ENCODE results near the gene RABGAP1L. TPM values are rescaled to one million over a fixed set of nuclear protein-coding genes. Genes with fewer than 3 reads are reported as not detected.

Gene RABGAP1L
- total RNA-seq, 1 experiment from 2014 or later: 76.9 TPM

GRCh38 chr1:174425121-174425520 is 265.8 kb downstream of the RABGAP1L start:
- CTCF ChIA-PET: no interaction called here
- no peak for TF ChIP-seq E2F5 (CRISPR knock-in tag; IDR thresholded peaks at IDR 0.05)
- TF ChIP-seq, protein P1, sequence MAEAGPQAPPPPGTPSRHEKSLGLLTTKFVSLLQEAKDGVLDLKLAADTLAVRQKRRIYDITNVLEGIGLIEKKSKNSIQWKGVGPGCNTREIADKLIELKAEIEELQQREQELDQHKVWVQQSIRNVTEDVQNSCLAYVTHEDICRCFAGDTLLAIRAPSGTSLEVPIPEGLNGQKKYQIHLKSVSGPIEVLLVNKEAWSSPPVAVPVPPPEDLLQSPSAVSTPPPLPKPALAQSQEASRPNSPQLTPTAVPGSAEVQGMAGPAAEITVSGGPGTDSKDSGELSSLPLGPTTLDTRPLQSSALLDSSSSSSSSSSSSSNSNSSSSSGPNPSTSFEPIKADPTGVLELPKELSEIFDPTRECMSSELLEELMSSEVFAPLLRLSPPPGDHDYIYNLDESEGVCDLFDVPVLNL (CRISPR knock-in tag; IDR thresholded peaks at IDR 0.05; ENCODE audit: borderline replicate concordance, low read depth): no peak
- TF ChIP-seq ZNF396 (CRISPR knock-in tag; IDR thresholded peaks at IDR 0.05; ENCODE audit: borderline replicate concordance): no peak
- no peak for TF ChIP-seq RORB (CRISPR knock-in tag; IDR thresholded peaks at IDR 0.05)
- no peak for TF ChIP-seq ZNF416 (CRISPR knock-in tag; IDR thresholded peaks at IDR 0.05)
- TF ChIP-seq, protein P2, sequence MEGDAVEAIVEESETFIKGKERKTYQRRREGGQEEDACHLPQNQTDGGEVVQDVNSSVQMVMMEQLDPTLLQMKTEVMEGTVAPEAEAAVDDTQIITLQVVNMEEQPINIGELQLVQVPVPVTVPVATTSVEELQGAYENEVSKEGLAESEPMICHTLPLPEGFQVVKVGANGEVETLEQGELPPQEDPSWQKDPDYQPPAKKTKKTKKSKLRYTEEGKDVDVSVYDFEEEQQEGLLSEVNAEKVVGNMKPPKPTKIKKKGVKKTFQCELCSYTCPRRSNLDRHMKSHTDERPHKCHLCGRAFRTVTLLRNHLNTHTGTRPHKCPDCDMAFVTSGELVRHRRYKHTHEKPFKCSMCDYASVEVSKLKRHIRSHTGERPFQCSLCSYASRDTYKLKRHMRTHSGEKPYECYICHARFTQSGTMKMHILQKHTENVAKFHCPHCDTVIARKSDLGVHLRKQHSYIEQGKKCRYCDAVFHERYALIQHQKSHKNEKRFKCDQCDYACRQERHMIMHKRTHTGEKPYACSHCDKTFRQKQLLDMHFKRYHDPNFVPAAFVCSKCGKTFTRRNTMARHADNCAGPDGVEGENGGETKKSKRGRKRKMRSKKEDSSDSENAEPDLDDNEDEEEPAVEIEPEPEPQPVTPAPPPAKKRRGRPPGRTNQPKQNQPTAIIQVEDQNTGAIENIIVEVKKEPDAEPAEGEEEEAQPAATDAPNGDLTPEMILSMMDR (IDR thresholded peaks at IDR 0.05): no peak
- H3K27ac Mint-ChIP-seq: no peak overlapping the region
- POLR2A ChIA-PET: no interaction called here
- ATAC-seq: no peak
- no peaks in the 10 kb centered on the region for H3K36me3 Mint-ChIP-seq
- no peaks in the 10 kb centered on the region for H3K9me3 Mint-ChIP-seq
- no peak overlapping the region for H3K4me3 Mint-ChIP-seq
- no peaks in the 10 kb centered on the region for H3K27me3 Mint-ChIP-seq (ENCODE audit: low read depth)
- H3K4me1 Mint-ChIP-seq: no peaks in the 10 kb centered on the region
- DNase-seq (ENCODE audit: low spot score): no peak

DNA sequence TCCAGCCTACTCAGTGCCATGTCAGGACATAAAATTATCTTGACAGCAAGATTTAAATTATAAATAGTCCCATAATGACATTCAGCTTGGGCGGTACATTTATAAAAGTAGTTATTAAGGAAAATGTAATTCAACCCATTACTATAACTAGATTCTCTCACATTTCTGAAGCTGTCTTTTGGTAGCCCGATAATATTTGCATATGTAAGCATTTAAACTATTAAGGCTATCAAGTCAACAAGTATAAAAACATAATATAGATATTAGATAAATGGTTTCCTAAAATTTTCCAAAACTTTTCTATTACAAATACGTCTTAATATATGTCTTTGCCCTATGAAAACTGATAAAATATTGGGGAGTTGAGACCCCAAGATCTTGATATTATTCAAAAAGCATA is 266.8 kb downstream of the RABGAP1L start:
- no peaks in the 10 kb centered on the region for H3K4me1 Mint-ChIP-seq
- ChIA-PET POLR2A (no interaction called here), CTCF (no interaction called here)
- DNase-seq (ENCODE audit: low spot score) (no peak), ATAC-seq (no peak)
- no peak for TF ChIP-seq RELA (CRISPR knock-in tag; IDR thresholded peaks at IDR 0.05; ENCODE audit: borderline replicate concordance)
- TF ChIP-seq EMX1 (CRISPR knock-in tag; IDR thresholded peaks at IDR 0.05): no peak
- TF ChIP-seq NFE2L1 (CRISPR knock-in tag; IDR thresholded peaks at IDR 0.05): no peak
- TF ChIP-seq, protein P3, sequence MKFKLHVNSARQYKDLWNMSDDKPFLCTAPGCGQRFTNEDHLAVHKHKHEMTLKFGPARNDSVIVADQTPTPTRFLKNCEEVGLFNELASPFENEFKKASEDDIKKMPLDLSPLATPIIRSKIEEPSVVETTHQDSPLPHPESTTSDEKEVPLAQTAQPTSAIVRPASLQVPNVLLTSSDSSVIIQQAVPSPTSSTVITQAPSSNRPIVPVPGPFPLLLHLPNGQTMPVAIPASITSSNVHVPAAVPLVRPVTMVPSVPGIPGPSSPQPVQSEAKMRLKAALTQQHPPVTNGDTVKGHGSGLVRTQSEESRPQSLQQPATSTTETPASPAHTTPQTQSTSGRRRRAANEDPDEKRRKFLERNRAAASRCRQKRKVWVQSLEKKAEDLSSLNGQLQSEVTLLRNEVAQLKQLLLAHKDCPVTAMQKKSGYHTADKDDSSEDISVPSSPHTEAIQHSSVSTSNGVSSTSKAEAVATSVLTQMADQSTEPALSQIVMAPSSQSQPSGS (CRISPR knock-in tag; IDR thresholded peaks at IDR 0.05; ENCODE audit: borderline replicate concordance, low read depth): no peak
- no peaks in the 10 kb centered on the region for H3K9me3 Mint-ChIP-seq
- H3K27ac Mint-ChIP-seq: no peak overlapping the region
- H3K4me3 Mint-ChIP-seq: no peak overlapping the region
- no peaks in the 10 kb centered on the region for H3K27me3 Mint-ChIP-seq (ENCODE audit: low read depth)
- H3K36me3 Mint-ChIP-seq: no peaks in the 10 kb centered on the region

DNA sequence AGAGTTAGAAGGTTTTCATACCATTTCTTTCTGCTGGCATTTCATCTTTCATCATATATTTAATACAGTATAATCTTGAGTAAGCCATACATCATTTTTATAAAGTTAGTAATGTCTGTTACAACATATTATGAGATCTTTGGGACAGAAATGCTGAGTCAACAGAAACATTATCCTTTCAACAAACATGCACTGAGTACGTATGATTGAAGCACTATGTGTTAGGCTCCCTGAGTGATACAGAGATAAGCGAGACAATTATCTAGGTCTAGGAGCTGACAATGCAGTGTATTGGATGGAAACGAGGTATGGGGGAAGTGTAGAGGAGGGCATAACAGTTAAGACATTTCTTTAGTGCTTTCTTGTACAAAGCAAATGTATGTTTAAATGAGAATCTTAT is 268.7 kb downstream of the RABGAP1L start:
- H3K36me3 Mint-ChIP-seq: no peaks in the 10 kb centered on the region
- H3K4me1 Mint-ChIP-seq: no peaks in the 10 kb centered on the region
- DNase-seq (ENCODE audit: low spot score) (no peak), ATAC-seq (no peak)
- no peaks in the 10 kb centered on the region for H3K9me3 Mint-ChIP-seq
- TF ChIP-seq ZNF219 (CRISPR knock-in tag; IDR thresholded peaks at IDR 0.05; ENCODE audit: borderline replicate concordance): no peak
- TF ChIP-seq ARID4B (CRISPR knock-in tag; IDR thresholded peaks at IDR 0.05; ENCODE audit: borderline replicate concordance): no peak
- no peak for TF ChIP-seq RELA (CRISPR knock-in tag; IDR thresholded peaks at IDR 0.05; ENCODE audit: borderline replicate concordance)
- TF ChIP-seq ZNF317 (CRISPR knock-in tag; IDR thresholded peaks at IDR 0.05; ENCODE audit: borderline replicate concordance, low read depth): no peak
- no peak for TF ChIP-seq NR1H2 (CRISPR knock-in tag; IDR thresholded peaks at IDR 0.05)
- TF ChIP-seq NR2C2 (CRISPR knock-in tag; IDR thresholded peaks at IDR 0.05): no peak
- TF ChIP-seq FOXP1 (CRISPR knock-in tag; IDR thresholded peaks at IDR 0.05; ENCODE audit: borderline replicate concordance): no peak
- TF ChIP-seq, protein P4, sequence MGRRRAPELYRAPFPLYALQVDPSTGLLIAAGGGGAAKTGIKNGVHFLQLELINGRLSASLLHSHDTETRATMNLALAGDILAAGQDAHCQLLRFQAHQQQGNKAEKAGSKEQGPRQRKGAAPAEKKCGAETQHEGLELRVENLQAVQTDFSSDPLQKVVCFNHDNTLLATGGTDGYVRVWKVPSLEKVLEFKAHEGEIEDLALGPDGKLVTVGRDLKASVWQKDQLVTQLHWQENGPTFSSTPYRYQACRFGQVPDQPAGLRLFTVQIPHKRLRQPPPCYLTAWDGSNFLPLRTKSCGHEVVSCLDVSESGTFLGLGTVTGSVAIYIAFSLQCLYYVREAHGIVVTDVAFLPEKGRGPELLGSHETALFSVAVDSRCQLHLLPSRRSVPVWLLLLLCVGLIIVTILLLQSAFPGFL (CRISPR knock-in tag; IDR thresholded peaks at IDR 0.05; ENCODE audit: borderline replicate concordance): no peak
- TF ChIP-seq ZNF263 (CRISPR knock-in tag; IDR thresholded peaks at IDR 0.05; ENCODE audit: low read depth): no peak
- no peak for TF ChIP-seq RORB (CRISPR knock-in tag; IDR thresholded peaks at IDR 0.05)
- no peak for TF ChIP-seq CBFB (CRISPR knock-in tag; IDR thresholded peaks at IDR 0.05; ENCODE audit: low read depth)
- no peak overlapping the region for H3K4me3 Mint-ChIP-seq
- no peaks in the 10 kb centered on the region for H3K27me3 Mint-ChIP-seq (ENCODE audit: low read depth)
- ChIA-PET CTCF (no interaction called here), POLR2A (no interaction called here)
- no peak overlapping the region for H3K27ac Mint-ChIP-seq
